SK-N-SH (cell line): ENCODE results near the gene IQCN. TPM values are rescaled to one million over a fixed set of nuclear protein-coding genes. Genes with fewer than 3 reads are reported as not detected.

Experiments
- CTCF ChIA-PET: fragments of 300-600, 350-600 bp; formaldehyde crosslinking; extraction: SDS; loops from one replicate; lab custom pipeline; 2021; lab: Yijun Ruan, JAX
- POLR2A ChIA-PET: fragments of 350-600 bp; sonication (Branson Sonifier 250); formaldehyde crosslinking; extraction: SDS; loops from one replicate; lab custom pipeline; 2020; ENCODE audit warnings: antibody characterized with exemption, inconsistent platforms; lab: Yijun Ruan, JAX
- DNase-seq: peaks from one replicate; pipeline ENCODE4 v3.0.0; 2012
- H2AFZ ChIP-seq: fragments of 200-600 bp; sonication (generic); 2 replicates; pipeline ENCODE4 v1.8.1; 2016; ENCODE audit warnings: antibody characterized with exemption, mild to moderate bottlenecking, low read depth
- H3F3A ChIP-seq: fragments of 200-600 bp; sonication (generic); replicated peaks from 2 replicates; pipeline ENCODE3; 2016; ENCODE audit warnings: antibody characterized with exemption, mild to moderate bottlenecking; ENCODE audit not compliant: insufficient read depth
- H3K27ac ChIP-seq, 2 experiments: fragments of 200-500 bp in 1 of 2; fragments of 200-600 bp in 1 of 2; sonication (Bioruptor generic) in 1 of 2; sonication (generic), shearing (Covaris generic) in 1 of 2; 2 replicates each; pipeline versions ENCODE4 v1.5.1 to v1.6.1; 2014 to 2016; ENCODE audit warnings: low read depth in 2 of 2, inconsistent platforms in 1 of 2, low read length in 1 of 2, mild to moderate bottlenecking in 1 of 2, mixed read lengths in 1 of 2
- H3K27me3 ChIP-seq: fragments of 200-600 bp; sonication (generic), shearing (Covaris generic); 2 replicates; pipeline ENCODE4 v1.6.1; 2016; ENCODE audit warnings: mixed run types; ENCODE audit not compliant: insufficient read depth
- H3K36me3 ChIP-seq, 2 experiments: fragments of 200-500 bp in 1 of 2; fragments of 200-600 bp in 1 of 2; sonication (Bioruptor generic) in 1 of 2; sonication (generic) in 1 of 2; replicated peaks in 1 of 2; 2 replicates each; pipeline versions ENCODE3 to v1.5.1; 2014 to 2016; ENCODE audit warnings: low read length in 1 of 2, mild to moderate bottlenecking in 1 of 2; ENCODE audit not compliant: insufficient read depth in 2 of 2, control insufficient read depth in 1 of 2
- H3K4me1 ChIP-seq, 2 experiments: fragments of 200-500 bp in 1 of 2; fragments of 200-600 bp in 1 of 2; sonication (Bioruptor generic) in 1 of 2; sonication (generic), shearing (Covaris generic) in 1 of 2; 2 replicates each; pipeline versions ENCODE4 v1.5.1 to v1.6.1; 2014 to 2016; ENCODE audit warnings: low read depth in 1 of 2, low read length in 1 of 2, mixed run types in 1 of 2; ENCODE audit not compliant: insufficient read depth in 2 of 2, control insufficient read depth in 1 of 2
- H3K4me2 ChIP-seq: fragments of 200-600 bp; sonication (generic), shearing (Covaris generic); 2 replicates; pipeline ENCODE4 v1.6.1; 2017; ENCODE audit warnings: mixed run types
- H3K4me3 ChIP-seq, 2 experiments: fragments of 200-500 bp in 1 of 2; fragments of 200-600 bp in 1 of 2; sonication (Bioruptor generic) in 1 of 2; sonication (generic), shearing (Covaris generic) in 1 of 2; 2 replicates each; pipeline versions ENCODE4 v1.5.1 to v1.8.1; 2014 to 2016; ENCODE audit warnings: low read depth in 2 of 2, inconsistent platforms in 1 of 2, low read length in 1 of 2, mild to moderate bottlenecking in 1 of 2, mixed read lengths in 1 of 2, moderate library complexity in 1 of 2
- H3K79me2 ChIP-seq: fragments of 200-600 bp; sonication (generic); 2 replicates; pipeline ENCODE4 v1.8.1; 2017; ENCODE audit warnings: mild to moderate bottlenecking; ENCODE audit not compliant: insufficient read depth
- H3K9ac ChIP-seq: fragments of 200-600 bp; sonication (generic); 2 replicates; pipeline ENCODE4 v1.6.1; 2017; ENCODE audit warnings: mixed run types
- H3K9me2 ChIP-seq: fragments of 200-600 bp; sonication (generic); 2 replicates; pipeline ENCODE4 v1.6.1; 2017; ENCODE audit warnings: mixed run types
- H3K9me3 ChIP-seq: fragments of 200-600 bp; sonication (generic); 2 replicates; pipeline ENCODE4 v1.6.1; 2017; ENCODE audit warnings: mixed run types, mild to moderate bottlenecking, moderate library complexity
- H4K20me1 ChIP-seq: fragments of 200-600 bp; sonication (generic); 2 replicates; pipeline ENCODE4 v1.6.1; 2017; ENCODE audit warnings: mild to moderate bottlenecking, mixed run types; ENCODE audit not compliant: insufficient read depth
- CHD2 ChIP-seq: fragments of 150-350 bp; IDR thresholded peaks from 2 replicates; pipeline ENCODE4 v1.6.1; 2018; ENCODE audit warnings: low read length; ENCODE audit not compliant: partially characterized antibody
- FOSL2 ChIP-seq: IDR thresholded peaks from 2 replicates; pipeline ENCODE4 v1.4.0; 2012; ENCODE audit warnings: low read depth, mild to moderate bottlenecking, moderate library complexity, borderline replicate concordance
- GABPA ChIP-seq: IDR thresholded peaks from 2 replicates; pipeline ENCODE4 v1.4.0; 2012; ENCODE audit warnings: low read depth, mild to moderate bottlenecking
- GATA2 ChIP-seq: sonication (generic); formaldehyde crosslinking; IDR thresholded peaks from 2 replicates; pipeline ENCODE4 v1.5.0; 2020; ENCODE audit warnings: mild to moderate bottlenecking, missing genetic modification reagents
- PBX3 ChIP-seq: IDR thresholded peaks from 2 replicates; pipeline ENCODE4; 2012
- SMC3 ChIP-seq: IDR thresholded peaks from 2 replicates; pipeline ENCODE4 v1.6.1; 2012; ENCODE audit warnings: low read depth, low read length, improper control_type of control experiment
- TCF12 ChIP-seq: IDR thresholded peaks from 2 replicates; pipeline ENCODE4 v1.4.0; 2012
- WGBS: methylation state at CpG from one replicate; pipeline ENCODE4 v1.1.6; 2017; ENCODE audit warnings: low lambda C conversion rate; 5-methylcytosine and 5-hydroxymethylcytosine counted together
- polyA plus RNA-seq, 3 experiments: library from polyadenylated mRNA; depleted of rRNA; stranded (reverse); fragments of >200 nt; gene quantifications; 2 replicates each; pipeline ENCODE4 v1.2.3, GENCODE V29; 2012
- TF ChIP-seq, protein P1 (sequence below): fragments of 200-600 bp; sonication (generic); IDR thresholded peaks from 2 replicates; pipeline ENCODE4 v1.6.1; 2017; ENCODE audit warnings: antibody characterized with exemption, mild to moderate bottlenecking, moderate library complexity
- TF ChIP-seq, protein P2 (sequence below): IDR thresholded peaks from 2 replicates; pipeline ENCODE4 v1.6.1; 2012; ENCODE audit warnings: mild to moderate bottlenecking, low read depth, low read length, moderate library complexity

The IQCN gene
- polyA plus RNA-seq, 1 of the 3 experiments (the other 2 are of a cell fraction): 2.5 TPM

DNA sequence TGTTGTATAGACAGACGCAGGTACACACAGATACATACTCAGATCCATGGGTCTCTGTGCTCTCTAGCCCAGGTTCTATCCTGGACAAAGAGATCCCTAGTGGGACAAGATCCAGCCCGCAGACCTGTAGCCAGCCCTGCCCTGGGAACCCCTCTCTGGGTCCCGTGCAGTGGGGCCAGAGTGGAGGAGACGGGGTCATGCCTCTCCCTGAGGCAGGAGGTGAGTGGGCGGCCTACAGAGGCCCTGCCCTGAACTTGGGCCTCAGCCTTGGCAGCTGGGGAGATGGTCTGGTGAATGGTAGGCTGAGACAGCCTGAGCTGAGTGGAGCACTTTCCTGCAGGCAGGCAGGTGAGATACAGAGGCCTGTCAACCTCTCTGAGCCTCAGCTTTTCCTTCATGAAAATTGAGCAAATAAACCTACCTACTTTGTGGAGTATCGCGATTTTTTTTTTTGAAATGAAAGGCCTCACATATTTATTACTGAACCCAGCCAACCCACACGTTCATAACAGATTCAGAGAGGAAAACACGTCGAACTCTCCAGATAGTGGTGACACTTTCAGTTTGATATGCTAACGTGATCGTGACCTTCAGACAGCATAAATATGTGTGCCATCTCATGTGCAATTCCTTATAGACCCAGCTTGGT, 10.6 kb upstream of the IQCN start (continued):
- TF ChIP-seq, protein P1, sequence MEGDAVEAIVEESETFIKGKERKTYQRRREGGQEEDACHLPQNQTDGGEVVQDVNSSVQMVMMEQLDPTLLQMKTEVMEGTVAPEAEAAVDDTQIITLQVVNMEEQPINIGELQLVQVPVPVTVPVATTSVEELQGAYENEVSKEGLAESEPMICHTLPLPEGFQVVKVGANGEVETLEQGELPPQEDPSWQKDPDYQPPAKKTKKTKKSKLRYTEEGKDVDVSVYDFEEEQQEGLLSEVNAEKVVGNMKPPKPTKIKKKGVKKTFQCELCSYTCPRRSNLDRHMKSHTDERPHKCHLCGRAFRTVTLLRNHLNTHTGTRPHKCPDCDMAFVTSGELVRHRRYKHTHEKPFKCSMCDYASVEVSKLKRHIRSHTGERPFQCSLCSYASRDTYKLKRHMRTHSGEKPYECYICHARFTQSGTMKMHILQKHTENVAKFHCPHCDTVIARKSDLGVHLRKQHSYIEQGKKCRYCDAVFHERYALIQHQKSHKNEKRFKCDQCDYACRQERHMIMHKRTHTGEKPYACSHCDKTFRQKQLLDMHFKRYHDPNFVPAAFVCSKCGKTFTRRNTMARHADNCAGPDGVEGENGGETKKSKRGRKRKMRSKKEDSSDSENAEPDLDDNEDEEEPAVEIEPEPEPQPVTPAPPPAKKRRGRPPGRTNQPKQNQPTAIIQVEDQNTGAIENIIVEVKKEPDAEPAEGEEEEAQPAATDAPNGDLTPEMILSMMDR: no peak
- TF ChIP-seq FOSL2 (no peak), PBX3 (no peak), GABPA (no peak)

DNA sequence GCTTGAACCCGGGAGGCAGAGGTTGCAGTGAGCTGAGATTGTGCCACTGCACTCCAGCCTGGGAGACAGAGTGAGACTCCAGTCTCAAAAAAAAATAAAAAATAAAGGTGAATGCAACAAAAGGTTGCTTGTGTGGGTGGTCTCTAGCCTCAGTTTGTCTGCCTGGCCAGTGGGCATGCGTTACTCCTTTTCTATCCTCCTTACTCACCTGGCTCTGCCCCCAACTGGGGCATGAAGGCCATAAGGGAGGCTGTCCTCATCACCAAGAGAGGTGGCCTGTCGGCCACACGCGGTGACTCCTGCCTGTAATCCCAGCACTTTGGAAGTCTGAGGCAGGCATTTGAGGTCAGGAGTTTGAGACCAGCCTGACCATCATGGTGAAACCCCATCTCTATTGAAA, 9.1 kb upstream of the IQCN start:
- H3F3A ChIP-seq: peaks cover 22% of the 10 kb centered on the region
- ChIA-PET CTCF (interaction anchor here (13.0 kb wide), 1 partner anchor 44 kb away, joined by 216 read pairs; no protein-coding TSS in a partner anchor), POLR2A (interaction anchor here (6.1 kb wide), 1 partner anchor 38 kb away, joined by 97 read pairs; the partner anchor contains the start of gene LSM4)
- no peaks in the 10 kb centered on the region for H3K9me3 ChIP-seq
- no peak overlapping the region for H3K9ac ChIP-seq
- peak overlapping the region in 1 of 2 experiments; percentile 100; a peak in 1 of 4 replicates for H3K27ac ChIP-seq
- H3K4me1 ChIP-seq: peaks cover 9 to 13% of the 10 kb centered on the region in 2 experiments; a peak in 3 of 4 replicates
- H3K9me2 ChIP-seq: no peaks in the 10 kb centered on the region
- DNase-seq: no peak
- H3K27me3 ChIP-seq: no peaks in the 10 kb centered on the region
- no peak overlapping the region; the same call in 1 of the 2 replicates for H3K4me2 ChIP-seq
- TF ChIP-seq GATA2 (CRISPR knock-in tag) (no peak), SMC3 (no peak), CHD2 (no peak), TCF12 (no peak)
- TF ChIP-seq, protein P2, sequence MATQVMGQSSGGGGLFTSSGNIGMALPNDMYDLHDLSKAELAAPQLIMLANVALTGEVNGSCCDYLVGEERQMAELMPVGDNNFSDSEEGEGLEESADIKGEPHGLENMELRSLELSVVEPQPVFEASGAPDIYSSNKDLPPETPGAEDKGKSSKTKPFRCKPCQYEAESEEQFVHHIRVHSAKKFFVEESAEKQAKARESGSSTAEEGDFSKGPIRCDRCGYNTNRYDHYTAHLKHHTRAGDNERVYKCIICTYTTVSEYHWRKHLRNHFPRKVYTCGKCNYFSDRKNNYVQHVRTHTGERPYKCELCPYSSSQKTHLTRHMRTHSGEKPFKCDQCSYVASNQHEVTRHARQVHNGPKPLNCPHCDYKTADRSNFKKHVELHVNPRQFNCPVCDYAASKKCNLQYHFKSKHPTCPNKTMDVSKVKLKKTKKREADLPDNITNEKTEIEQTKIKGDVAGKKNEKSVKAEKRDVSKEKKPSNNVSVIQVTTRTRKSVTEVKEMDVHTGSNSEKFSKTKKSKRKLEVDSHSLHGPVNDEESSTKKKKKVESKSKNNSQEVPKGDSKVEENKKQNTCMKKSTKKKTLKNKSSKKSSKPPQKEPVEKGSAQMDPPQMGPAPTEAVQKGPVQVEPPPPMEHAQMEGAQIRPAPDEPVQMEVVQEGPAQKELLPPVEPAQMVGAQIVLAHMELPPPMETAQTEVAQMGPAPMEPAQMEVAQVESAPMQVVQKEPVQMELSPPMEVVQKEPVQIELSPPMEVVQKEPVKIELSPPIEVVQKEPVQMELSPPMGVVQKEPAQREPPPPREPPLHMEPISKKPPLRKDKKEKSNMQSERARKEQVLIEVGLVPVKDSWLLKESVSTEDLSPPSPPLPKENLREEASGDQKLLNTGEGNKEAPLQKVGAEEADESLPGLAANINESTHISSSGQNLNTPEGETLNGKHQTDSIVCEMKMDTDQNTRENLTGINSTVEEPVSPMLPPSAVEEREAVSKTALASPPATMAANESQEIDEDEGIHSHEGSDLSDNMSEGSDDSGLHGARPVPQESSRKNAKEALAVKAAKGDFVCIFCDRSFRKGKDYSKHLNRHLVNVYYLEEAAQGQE: no peak
- TF ChIP-seq, all 33 proteins: peak for 0
- WGBS: 96% methylated on average over 2 of the region's 5 CpGs
- Histone ChIP-seq H2AFZ (no peak overlapping the region), H3K36me3 (peaks cover 4 to 9% of the 10 kb centered on the region in 2 experiments), H4K20me1 (peaks cover 19% of the 10 kb centered on the region), H3K79me2 (peaks cover 28% of the 10 kb centered on the region), H3K4me3 (no peak overlapping the region)
